DLD1 (cell line): ENCODE results near the gene AZIN2.
"Not testable (repeated sequence)": the region's sequence is repeated elsewhere in the genome, so short reads cannot be mapped to it uniquely, and the experiment has no call there.

Experiments
- in situ Hi-C: cut with HindIII; loops from 2 replicates; pipeline ENCODE4 v1.10.0; 2017; ENCODE audit warnings: low sequenced_read_pairs

Gene AZIN2

GRCh38 chr1:33080885-33081553, at the start of gene AZIN2:
Gene AZIN2, plus strand, starts transcription at chr1:33081153. Its CDS starts 1,097 bp downstream, at chr1:33082250.
- in situ Hi-C loops: no loop called here

GRCh38 chr1:33031506-33031905, 49.4 kb upstream of the AZIN2 start:
- in situ Hi-C loops: no loop called here

- in situ Hi-C loops: no loop called here
These were observed 48.7 kb upstream of the AZIN2 start for GRCh38 chr1:33032126-33032869.

GRCh38 chr1:33036051-33036525, 44.9 kb upstream of the AZIN2 start:
- in situ Hi-C loops: no loop called here

- in situ Hi-C loops: no loop called here
These were observed 44.1 kb upstream of the AZIN2 start, which contains the start of gene AK2 for GRCh38 chr1:33036526-33037503. Gene AK2, minus strand, starts transcription at chr1:33036883. Its CDS starts 55 bp downstream, at chr1:33036828.

GRCh38 chr1:33039840-33040239, 41.1 kb upstream of the AZIN2 start:
- in situ Hi-C loops: no loop called here

GRCh38 chr1:33041026-33041425, 39.9 kb upstream of the AZIN2 start:
- in situ Hi-C loops: no loop called here

- in situ Hi-C loops: no loop called here
These were observed 38.1 kb upstream of the AZIN2 start for GRCh38 chr1:33042831-33043230.

- in situ Hi-C loops: no loop called here
These were observed 37.5 kb upstream of the AZIN2 start for GRCh38 chr1:33043267-33044092.

GRCh38 chr1:33045246-33045645, 35.7 kb upstream of the AZIN2 start:
- in situ Hi-C loops: no loop called here

- in situ Hi-C loops: no loop called here
These were observed 35.1 kb upstream of the AZIN2 start for GRCh38 chr1:33045814-33046213.

- in situ Hi-C loops: not testable (repeated sequence)
These were observed 34.7 kb upstream of the AZIN2 start for GRCh38 chr1:33046234-33046633.

GRCh38 chr1:33047290-33047689, 33.7 kb upstream of the AZIN2 start:
- in situ Hi-C loops: no loop called here

GRCh38 chr1:33047839-33048305, 33.1 kb upstream of the AZIN2 start:
- in situ Hi-C loops: no loop called here

GRCh38 chr1:33048426-33048825, 32.5 kb upstream of the AZIN2 start:
- in situ Hi-C loops: no loop called here

- in situ Hi-C loops: no loop called here
These were observed 31.6 kb upstream of the AZIN2 start for GRCh38 chr1:33049371-33049770.

GRCh38 chr1:33050221-33051076, 30.5 kb upstream of the AZIN2 start:
- in situ Hi-C loops: no loop called here

- in situ Hi-C loops: no loop called here
These were observed 25.5 kb upstream of the AZIN2 start for GRCh38 chr1:33055210-33056008.
